Neuronal stem cell (in vitro differentiated cells): Measurements from ENCODE around the gene TAF4B.
"Not testable (repeated sequence)": the region's sequence is repeated elsewhere in the genome, so short reads cannot be mapped to it uniquely, and the experiment has no call there.

ENCODE experiments used
- DNase-seq: peaks from one replicate; pipeline ENCODE4 v3.0.0-alpha.2; 2013; ENCODE audit warnings: low spot score
- H2AFZ ChIP-seq: one replicate; pipeline ENCODE4 v1.6.1; 2013; ENCODE audit warnings: mild to moderate bottlenecking, low read length, inconsistent platforms
- H2AK5ac ChIP-seq: 2 replicates; pipeline ENCODE4 v1.6.1; 2013; ENCODE audit warnings: low read depth, mild to moderate bottlenecking, inconsistent platforms, low read length, moderate library complexity, mixed read lengths
- H2BK120ac ChIP-seq: 2 replicates; pipeline ENCODE4 v1.6.1; 2013; ENCODE audit warnings: low read depth, mild to moderate bottlenecking, inconsistent platforms, low read length, moderate library complexity, mixed read lengths
- H2BK12ac ChIP-seq: one replicate; pipeline ENCODE4 v1.6.1; 2013; ENCODE audit warnings: low read length, inconsistent platforms
- H2BK15ac ChIP-seq: 2 replicates; pipeline ENCODE4 v1.6.1; 2013; ENCODE audit warnings: mild to moderate bottlenecking, low read length, inconsistent platforms, mixed read lengths
- H2BK5ac ChIP-seq: one replicate; pipeline ENCODE4 v1.6.1; 2013; ENCODE audit warnings: inconsistent platforms, mild to moderate bottlenecking, low read length, moderate library complexity
- H3K14ac ChIP-seq: one replicate; pipeline ENCODE4 v1.6.1; 2013; ENCODE audit warnings: low read length, inconsistent platforms
- H3K18ac ChIP-seq: 2 replicates; pipeline ENCODE4 v1.6.1; 2013; ENCODE audit warnings: low read length, inconsistent platforms
- H3K23ac ChIP-seq: 2 replicates; pipeline ENCODE4 v1.6.1; 2013; ENCODE audit warnings: low read depth, mild to moderate bottlenecking, mixed read lengths, low read length, inconsistent platforms; ENCODE audit not compliant: poor library complexity
- H3K27ac ChIP-seq: replicated peaks from 3 replicates; pipeline ENCODE4 v1.5.1; 2013; ENCODE audit warnings: low read length, inconsistent platforms
- H3K27me3 ChIP-seq, 3 experiments: 2 replicates each; pipeline ENCODE4 v1.6.1; 2013; ENCODE audit warnings: low read length in 3 of 3, mild to moderate bottlenecking in 2 of 3, inconsistent platforms in 1 of 3, low read depth in 1 of 3, mixed read lengths in 1 of 3, moderate library complexity in 1 of 3; ENCODE audit not compliant: control insufficient read depth in 3 of 3, insufficient read depth in 3 of 3
- H3K36me3 ChIP-seq, 2 donors: replicated peaks in 1 of 2; 2 replicates each; pipeline ENCODE4 v1.6.1; 2013; ENCODE audit warnings: low read length in 2 of 2; ENCODE audit not compliant: control insufficient read depth in 2 of 2, insufficient read depth in 2 of 2
- H3K4ac ChIP-seq: 2 replicates; pipeline ENCODE4 v1.6.1; 2013; ENCODE audit warnings: inconsistent platforms, mild to moderate bottlenecking, low read length, moderate library complexity
- H3K4me1 ChIP-seq, 2 donors: 1 replicate in 1 of 2; 2 replicates in 1 of 2; pipeline ENCODE4 v1.6.1; 2013; ENCODE audit warnings: low read length in 2 of 2, low read depth in 1 of 2; ENCODE audit not compliant: control insufficient read depth in 2 of 2, insufficient read depth in 1 of 2
- H3K4me2 ChIP-seq: one replicate; pipeline ENCODE4 v1.6.1; 2013; ENCODE audit warnings: mild to moderate bottlenecking, low read length, inconsistent platforms; ENCODE audit not compliant: insufficient read depth, poor library complexity, severe bottlenecking
- H3K4me3 ChIP-seq, 2 donors: 2 replicates each; pipeline ENCODE4 v1.5.1; 2013; ENCODE audit warnings: low read length in 2 of 2, mild to moderate bottlenecking in 2 of 2, inconsistent platforms in 1 of 2, moderate library complexity in 1 of 2
- H3K79me1 ChIP-seq: one replicate; pipeline ENCODE4 v1.6.1; 2013; ENCODE audit warnings: low read depth, mild to moderate bottlenecking, inconsistent platforms, low read length, moderate library complexity
- H3K9ac ChIP-seq: one replicate; pipeline ENCODE4 v1.6.1; 2013; ENCODE audit warnings: mild to moderate bottlenecking, low read depth, low read length, inconsistent platforms; ENCODE audit not compliant: poor library complexity
- H3K9me3 ChIP-seq, 2 donors: replicated peaks in 1 of 2; 2 replicates each; pipeline versions ENCODE3 to v1.6.1; 2013; ENCODE audit warnings: low read length in 2 of 2, mild to moderate bottlenecking in 2 of 2, inconsistent platforms in 1 of 2, low read depth in 1 of 2, mixed read lengths in 1 of 2, moderate library complexity in 1 of 2; ENCODE audit not compliant: control insufficient read depth in 2 of 2, insufficient read depth in 1 of 2
- H4K8ac ChIP-seq: one replicate; pipeline ENCODE4 v1.6.1; 2013; ENCODE audit warnings: low read depth, mild to moderate bottlenecking, inconsistent platforms, low read length, moderate library complexity
- H4K91ac ChIP-seq: one replicate; pipeline ENCODE4 v1.6.1; 2013; ENCODE audit warnings: low read length, low read depth, mild to moderate bottlenecking, inconsistent platforms; ENCODE audit not compliant: poor library complexity
- WGBS, 2 donors: extraction: QIAGEN DNeasy Blood & Tissue Kit; methylation state at CpG; one replicate each; pipeline ENCODE4 v1.1.7; 2013; ENCODE audit warnings: missing lambda C conversion rate in 2 of 2, mixed read lengths in 1 of 2; ENCODE audit not compliant: insufficient read length in 2 of 2, insufficient replicate concordance in 1 of 2; ENCODE audit errors: extremely low coverage in 2 of 2; 5-methylcytosine and 5-hydroxymethylcytosine counted together

The TAF4B gene

GRCh38 chr18:26436176-26437051, 210.2 kb downstream of the TAF4B start:
- no peaks in the 10 kb centered on the region for H3K36me3 ChIP-seq
- peaks cover 4% of the 10 kb centered on the region in 2 donors for H3K4me1 ChIP-seq
- H2AK5ac ChIP-seq, result no peak overlapping the region
- H3K27ac ChIP-seq, result no peak overlapping the region
- no peak overlapping the region for H4K91ac ChIP-seq
- WGBS, 2 donors, result no CpG with 5 or more reads among the region's 11 CpGs
- H3K4ac ChIP-seq, result no peak overlapping the region
- H3K14ac ChIP-seq, result no peak overlapping the region
- no peak overlapping the region for H3K9ac ChIP-seq
- H4K8ac ChIP-seq, result no peak overlapping the region
- no peak overlapping the region for H2BK120ac ChIP-seq
- no peak for DNase-seq
- no peak overlapping the region for H3K4me2 ChIP-seq
- H3K79me1 ChIP-seq, result no peaks in the 10 kb centered on the region
- H2BK5ac ChIP-seq, result no peak overlapping the region
- H3K4me3 ChIP-seq, result no peak overlapping the region
- H2BK15ac ChIP-seq, result no peak overlapping the region
- H3K9me3 ChIP-seq, result no peaks in the 10 kb centered on the region
- peak overlapping the region; percentile 21 for H3K18ac ChIP-seq
- peak overlapping the region; percentile 42 for H2AFZ ChIP-seq
- H3K23ac ChIP-seq, result no peak overlapping the region
- peaks cover 0 to 19% (median 0%) of the 10 kb centered on the region in 3 experiments for H3K27me3 ChIP-seq
- no peak overlapping the region for H2BK12ac ChIP-seq

- not testable (repeated sequence) for H4K8ac ChIP-seq, H3K9me3 ChIP-seq, H2AFZ ChIP-seq, H4K91ac ChIP-seq, H3K14ac ChIP-seq, H3K79me1 ChIP-seq, H3K9ac ChIP-seq, H2BK15ac ChIP-seq, H2BK12ac ChIP-seq, H3K4me2 ChIP-seq, H3K27ac ChIP-seq, H2AK5ac ChIP-seq, H3K23ac ChIP-seq, H3K36me3 ChIP-seq, H3K4me3 ChIP-seq, H3K18ac ChIP-seq, H2BK120ac ChIP-seq, H3K4ac ChIP-seq, H3K4me1 ChIP-seq, H2BK5ac ChIP-seq, DNase-seq
- WGBS, 2 donors, result no CpG with 5 or more reads among the region's 3 CpGs
- peaks cover 0 to 19% (median 0%) of the 10 kb centered on the region in 3 experiments for H3K27me3 ChIP-seq
Measured at GRCh38 chr18:26437634-26438033, 211.4 kb downstream of the TAF4B start.

DNA sequence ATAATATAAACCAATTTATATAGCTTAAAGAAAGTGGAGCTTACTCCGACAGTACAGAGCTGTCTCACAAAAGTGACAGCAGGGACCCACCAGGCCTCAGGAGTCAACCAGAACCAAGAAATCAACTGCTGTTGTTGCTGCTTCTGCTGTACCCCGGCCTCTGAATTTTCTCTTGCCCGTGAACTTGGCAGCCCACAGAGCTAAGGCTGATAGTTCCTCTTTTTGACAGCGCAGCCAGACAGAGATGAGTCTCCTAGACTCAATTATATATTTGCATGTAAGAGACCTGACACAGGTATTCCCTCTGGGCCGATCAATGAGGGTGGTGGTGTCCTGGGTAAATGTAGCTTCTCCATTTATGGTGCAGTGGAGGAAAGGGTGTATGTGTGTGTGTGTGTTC, 212.7 kb downstream of the TAF4B start:
- peaks cover 0 to 10% of the 10 kb centered on the region in 2 donors for H3K9me3 ChIP-seq
- H2AK5ac ChIP-seq, result no peak overlapping the region
- H3K27me3 ChIP-seq, result peaks cover 0 to 19% (median 0%) of the 10 kb centered on the region in 3 experiments
- H4K8ac ChIP-seq, result no peak overlapping the region
- H3K9ac ChIP-seq, result no peak overlapping the region
- no peak overlapping the region for H2BK12ac ChIP-seq
- H3K18ac ChIP-seq, result no peak overlapping the region
- no peak overlapping the region for H3K23ac ChIP-seq
- H3K4ac ChIP-seq, result no peak overlapping the region
- H3K4me1 ChIP-seq, result peaks cover 6 to 7% of the 10 kb centered on the region in 2 donors
- no peak overlapping the region for H3K27ac ChIP-seq
- WGBS, 2 donors, result no CpG with 5 or more reads among the region's 5 CpGs
- no peak overlapping the region for H2BK5ac ChIP-seq
- no peaks in the 10 kb centered on the region for H3K79me1 ChIP-seq
- no peak overlapping the region for H3K4me3 ChIP-seq
- H3K4me2 ChIP-seq, result no peak overlapping the region
- no peak overlapping the region for H2BK120ac ChIP-seq
- H2AFZ ChIP-seq, result no peak overlapping the region
- H2BK15ac ChIP-seq, result no peak overlapping the region
- no peaks in the 10 kb centered on the region for H3K36me3 ChIP-seq
- H3K14ac ChIP-seq, result no peak overlapping the region
- DNase-seq, result no peak
- H4K91ac ChIP-seq, result no peak overlapping the region

DNA sequence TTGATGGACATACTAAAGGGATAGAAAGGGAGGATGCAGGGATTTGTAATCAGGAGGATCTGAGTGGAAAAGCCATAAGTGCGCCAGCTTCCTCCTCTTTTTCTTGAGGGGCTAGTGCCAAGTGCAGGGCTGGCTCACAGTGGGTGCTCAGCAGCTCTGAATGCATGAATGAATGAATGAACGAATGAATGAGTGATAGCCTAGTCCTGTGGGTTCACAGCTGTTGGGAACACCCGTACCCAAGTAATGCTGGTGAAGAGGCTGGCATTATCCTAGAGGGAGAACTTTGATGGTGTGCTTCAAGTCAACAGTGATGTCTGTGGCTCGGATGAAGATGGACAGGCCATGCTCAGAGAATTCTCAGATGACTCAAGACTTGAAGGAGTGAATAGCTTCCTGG, 213.3 kb downstream of the TAF4B start:
- H3K4ac ChIP-seq, result no peak overlapping the region
- no peak overlapping the region for H4K91ac ChIP-seq
- WGBS, 2 donors, result no CpG with 5 or more reads among the region's 4 CpGs
- H3K9me3 ChIP-seq, result peaks cover 0 to 13% of the 10 kb centered on the region in 2 donors
- no peak overlapping the region for H2AK5ac ChIP-seq
- H3K79me1 ChIP-seq, result no peaks in the 10 kb centered on the region
- peaks cover 0 to 19% (median 0%) of the 10 kb centered on the region in 3 experiments for H3K27me3 ChIP-seq
- H3K14ac ChIP-seq, result no peak overlapping the region
- H4K8ac ChIP-seq, result no peak overlapping the region
- H3K23ac ChIP-seq, result no peak overlapping the region
- H2BK5ac ChIP-seq, result no peak overlapping the region
- H2AFZ ChIP-seq, result no peak overlapping the region
- H2BK12ac ChIP-seq, result no peak overlapping the region
- H3K36me3 ChIP-seq, result no peaks in the 10 kb centered on the region
- no peak overlapping the region for H2BK15ac ChIP-seq
- no peak overlapping the region for H3K4me3 ChIP-seq
- no peak overlapping the region for H3K18ac ChIP-seq
- no peak overlapping the region for H3K9ac ChIP-seq
- peaks cover 6 to 7% of the 10 kb centered on the region in 2 donors for H3K4me1 ChIP-seq
- no peak overlapping the region for H3K4me2 ChIP-seq
- no peak overlapping the region for H3K27ac ChIP-seq
- no peak for DNase-seq
- no peak overlapping the region for H2BK120ac ChIP-seq
